CD4-positive, alpha-beta T cell (primary cell): ENCODE data around the gene CACNA1H. TPM values are rescaled to one million over a fixed set of nuclear protein-coding genes. Genes with fewer than 3 reads are reported as not detected.
A peak's percentile ranks its signal among the peaks of the same experiment; 100 is the strongest.

ENCODE experiments used
- ATAC-seq: fragments of 200-7000 bp; cut with Tn5 transposase; one replicate; pipeline ENCODE4 v1.10.0; 2022; ENCODE audit warnings: mild to moderate bottlenecking; ENCODE audit not compliant: poor library complexity
- CTCF ChIA-PET: fragments of 350-600 bp; sonication (Branson Sonifier 250); formaldehyde crosslinking; loops from one replicate; lab custom pipeline; 2021; ENCODE audit warnings: antibody characterized with exemption, inconsistent platforms; lab: Charles Lee
- POLR2A ChIA-PET: fragments of 350-600 bp; sonication (Branson Sonifier 250); formaldehyde crosslinking; loops from one replicate; lab custom pipeline; 2021; ENCODE audit warnings: antibody characterized with exemption, inconsistent platforms; lab: Charles Lee
- DNase-seq, 14 experiments: peaks; one replicate each; pipeline ENCODE4 v3.0.0-alpha.2; 2013 to 2020; ENCODE audit warnings: mixed read lengths in 2 of 14
- H3K27ac ChIP-seq, 2 donors: one replicate each; pipeline versions ENCODE4 v1.5.1 to v1.7.0; 2013; ENCODE audit warnings: low read length in 2 of 2, low read depth in 1 of 2, mild to moderate bottlenecking in 1 of 2
- H3K27me3 ChIP-seq, 2 experiments: 1 replicate in 1 of 2; 2 replicates in 1 of 2; pipeline versions ENCODE4 v1.6.1 to v1.7.0; 2013; ENCODE audit warnings: low read length in 2 of 2, control low read depth in 1 of 2, mild to moderate bottlenecking in 1 of 2, moderate library complexity in 1 of 2; ENCODE audit not compliant: insufficient read depth in 2 of 2, control insufficient read depth in 1 of 2
- H3K36me3 ChIP-seq: one replicate; pipeline ENCODE4 v1.6.1; 2013; ENCODE audit warnings: low read length, control low read depth; ENCODE audit not compliant: insufficient read depth
- H3K4me1 ChIP-seq: one replicate; pipeline ENCODE4 v1.6.1; 2013; ENCODE audit warnings: low read length, control low read depth; ENCODE audit not compliant: insufficient read depth
- H3K4me3 ChIP-seq: one replicate; pipeline ENCODE4 v1.5.1; 2013; ENCODE audit warnings: mild to moderate bottlenecking, low read length, moderate library complexity
- H3K9me3 ChIP-seq, 2 experiments: 1 replicate in 1 of 2; 2 replicates in 1 of 2; pipeline versions ENCODE4 v1.6.1 to v1.7.0; 2013; ENCODE audit warnings: low read length in 2 of 2, mild to moderate bottlenecking in 2 of 2, control low read depth in 1 of 2, moderate library complexity in 1 of 2; ENCODE audit not compliant: control insufficient read depth in 1 of 2, insufficient read depth in 1 of 2
- H3K27ac Mint-ChIP-seq: one replicate; pipeline ENCODE4 v1.8.0; 2020; ENCODE audit warnings: mixed read lengths
- H3K27me3 Mint-ChIP-seq: one replicate; pipeline ENCODE4 v1.8.0; 2021; ENCODE audit warnings: mixed read lengths
- H3K36me3 Mint-ChIP-seq: one replicate; pipeline ENCODE4 v1.8.0; 2021; ENCODE audit warnings: low read depth, mixed read lengths
- H3K4me1 Mint-ChIP-seq: one replicate; pipeline ENCODE4 v1.8.0; 2021; ENCODE audit warnings: low read depth, mixed read lengths
- H3K4me3 Mint-ChIP-seq: one replicate; pipeline ENCODE4 v1.8.0; 2020; ENCODE audit warnings: mild to moderate bottlenecking, mixed read lengths
- H3K9me3 Mint-ChIP-seq: one replicate; pipeline ENCODE4 v1.8.0; 2020; ENCODE audit warnings: mixed read lengths
- intact Hi-C, 2 experiments: fragments of 100-400 bp; cut with DNase I in 1 of 2; cut with micrococcal nuclease in 1 of 2; formaldehyde crosslinking; loops; one replicate each; pipeline versions ENCODE4 v1.15.1 to v1.9.0; 2023 to 2025; cut with DNase I, micrococcal nuclease
- total RNA-seq, 174 experiments: library from RNA in 2 of 174; stranded (reverse) in 2 of 174; gene quantifications; one replicate each; pipeline ENCODE4 v1.2.3 and lab custom pipeline; 2021 to 2026
- TF ChIP-seq, protein P1 (sequence below): fragments of 200-600 bp; IDR thresholded peaks from one replicate; pipeline ENCODE4 v1.8.0; 2022; ENCODE audit warnings: antibody characterized with exemption, mild to moderate bottlenecking

The CACNA1H gene
- total RNA-seq, 2 experiments from 2014 or later = 5.7 to 6.3 TPM

DNA sequence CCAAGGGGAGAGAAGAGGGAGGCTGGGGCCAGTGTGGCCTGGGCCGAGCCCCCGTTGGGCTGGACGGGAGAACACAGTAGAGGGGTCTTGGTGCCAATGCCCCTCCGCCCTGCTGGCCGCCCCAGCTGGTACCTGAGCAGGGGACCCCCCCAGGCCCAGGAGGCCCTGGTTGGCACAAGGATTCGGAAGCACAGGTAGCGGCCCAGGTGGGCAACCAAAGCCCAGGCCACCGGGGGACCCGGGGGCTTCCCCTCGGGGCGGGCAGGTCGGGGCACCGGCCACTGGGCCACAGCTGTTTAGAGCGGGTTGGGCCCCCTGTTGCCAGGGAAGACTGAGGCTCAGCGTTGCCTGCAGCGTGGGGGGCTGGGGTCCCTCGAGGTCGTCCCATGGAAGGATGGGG lies 28.6 kb upstream of the CACNA1H start:
- H3K9me3 Mint-ChIP-seq = no peaks in the 10 kb centered on the region
- DNase-seq (no peak), ATAC-seq (no peak)
- H3K4me1 Mint-ChIP-seq = no peaks in the 10 kb centered on the region
- H3K27ac ChIP-seq = no peak overlapping the region
- ChIA-PET POLR2A (no interaction called here), CTCF (no interaction called here)
- H3K36me3 Mint-ChIP-seq = no peaks in the 10 kb centered on the region
- H3K4me3 ChIP-seq = no peak overlapping the region
- no peaks in the 10 kb centered on the region for H3K27me3 Mint-ChIP-seq
- H3K9me3 ChIP-seq = peaks cover 0 to 7% of the 10 kb centered on the region in 2 experiments
- no peaks in the 10 kb centered on the region for H3K36me3 ChIP-seq
- TF ChIP-seq, protein P1, sequence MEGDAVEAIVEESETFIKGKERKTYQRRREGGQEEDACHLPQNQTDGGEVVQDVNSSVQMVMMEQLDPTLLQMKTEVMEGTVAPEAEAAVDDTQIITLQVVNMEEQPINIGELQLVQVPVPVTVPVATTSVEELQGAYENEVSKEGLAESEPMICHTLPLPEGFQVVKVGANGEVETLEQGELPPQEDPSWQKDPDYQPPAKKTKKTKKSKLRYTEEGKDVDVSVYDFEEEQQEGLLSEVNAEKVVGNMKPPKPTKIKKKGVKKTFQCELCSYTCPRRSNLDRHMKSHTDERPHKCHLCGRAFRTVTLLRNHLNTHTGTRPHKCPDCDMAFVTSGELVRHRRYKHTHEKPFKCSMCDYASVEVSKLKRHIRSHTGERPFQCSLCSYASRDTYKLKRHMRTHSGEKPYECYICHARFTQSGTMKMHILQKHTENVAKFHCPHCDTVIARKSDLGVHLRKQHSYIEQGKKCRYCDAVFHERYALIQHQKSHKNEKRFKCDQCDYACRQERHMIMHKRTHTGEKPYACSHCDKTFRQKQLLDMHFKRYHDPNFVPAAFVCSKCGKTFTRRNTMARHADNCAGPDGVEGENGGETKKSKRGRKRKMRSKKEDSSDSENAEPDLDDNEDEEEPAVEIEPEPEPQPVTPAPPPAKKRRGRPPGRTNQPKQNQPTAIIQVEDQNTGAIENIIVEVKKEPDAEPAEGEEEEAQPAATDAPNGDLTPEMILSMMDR = no peak
- no peak overlapping the region for H3K27ac Mint-ChIP-seq
- intact Hi-C loops = no loop called here
- no peak overlapping the region for H3K4me3 Mint-ChIP-seq
- no peaks in the 10 kb centered on the region for H3K27me3 ChIP-seq
- peaks cover 8% of the 10 kb centered on the region for H3K4me1 ChIP-seq

DNA sequence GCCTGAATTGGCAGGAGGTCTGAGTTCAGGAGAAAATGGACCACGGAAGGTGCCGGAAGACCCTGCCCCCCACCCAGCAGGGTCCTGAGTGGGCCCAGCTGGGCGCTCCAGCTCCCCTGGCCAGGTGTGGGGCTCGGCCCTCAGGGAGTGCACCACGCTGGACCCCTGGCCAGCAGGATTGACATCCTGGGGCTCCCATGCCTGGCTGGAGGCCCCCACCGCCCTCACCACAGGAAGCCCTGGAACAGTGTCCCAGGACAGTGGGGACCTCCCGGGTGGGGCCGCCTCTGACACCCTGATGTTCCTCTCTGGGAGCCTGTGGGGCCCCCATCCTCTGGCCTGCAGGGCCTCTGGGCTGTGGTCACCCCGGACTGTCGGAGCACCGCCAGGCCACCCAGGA lies 28.1 kb upstream of the CACNA1H start:
- Mint-ChIP-seq H3K4me3 (no peak overlapping the region), H3K36me3 (no peaks in the 10 kb centered on the region), H3K4me1 (no peaks in the 10 kb centered on the region), H3K9me3 (no peaks in the 10 kb centered on the region), H3K27ac (no peak overlapping the region), H3K27me3 (no peaks in the 10 kb centered on the region)
- H3K27ac ChIP-seq = no peak overlapping the region
- ChIA-PET CTCF (no interaction called here), POLR2A (no interaction called here)
- ATAC-seq = no peak
- no peak for DNase-seq
- no peaks in the 10 kb centered on the region for H3K36me3 ChIP-seq
- peaks cover 8% of the 10 kb centered on the region for H3K4me1 ChIP-seq
- intact Hi-C loops = no loop called here
- H3K9me3 ChIP-seq = peaks cover 0 to 9% of the 10 kb centered on the region in 2 experiments
- H3K4me3 ChIP-seq = no peak overlapping the region
- no peaks in the 10 kb centered on the region for H3K27me3 ChIP-seq
- TF ChIP-seq, protein P1 = no peak

DNA sequence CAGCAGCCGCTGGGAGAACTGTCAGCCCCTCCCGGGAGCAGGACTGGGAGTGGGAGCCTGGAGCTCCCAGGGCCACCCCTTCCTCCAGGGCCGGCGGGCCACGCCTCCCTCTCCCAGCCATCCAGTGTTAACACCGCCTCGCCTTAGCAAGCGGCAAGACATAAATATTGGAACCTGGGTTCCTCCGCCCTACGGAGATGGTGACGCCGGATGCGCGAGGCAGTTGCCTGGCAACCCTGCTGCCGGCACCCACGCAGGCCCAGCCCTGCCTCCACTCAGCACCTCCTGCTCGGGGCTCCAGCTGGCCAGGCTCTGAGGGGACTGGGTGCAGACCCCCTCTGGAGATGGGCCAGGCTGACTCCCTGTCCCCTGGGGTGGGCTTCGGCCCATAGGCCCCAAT lies 27.4 kb upstream of the CACNA1H start:
- peaks cover 8% of the 10 kb centered on the region for H3K4me1 ChIP-seq
- H3K4me3 ChIP-seq = no peak overlapping the region
- H3K4me1 Mint-ChIP-seq = no peaks in the 10 kb centered on the region
- ChIA-PET POLR2A (no interaction called here), CTCF (no interaction called here)
- peaks cover 0 to 16% of the 10 kb centered on the region in 2 experiments for H3K9me3 ChIP-seq
- DNase-seq = peak in 3 of 14 experiments; percentile 6 to 21 (median 18)
- no peaks in the 10 kb centered on the region for H3K27me3 Mint-ChIP-seq
- no peaks in the 10 kb centered on the region for H3K36me3 Mint-ChIP-seq
- no peaks in the 10 kb centered on the region for H3K9me3 Mint-ChIP-seq
- no peaks in the 10 kb centered on the region for H3K36me3 ChIP-seq
- TF ChIP-seq, protein P1 = no peak
- ATAC-seq = peak; percentile 72
- intact Hi-C loops = no loop called here
- no peaks in the 10 kb centered on the region for H3K27me3 ChIP-seq
- H3K4me3 Mint-ChIP-seq = no peak overlapping the region
- H3K27ac ChIP-seq = no peak overlapping the region
- H3K27ac Mint-ChIP-seq = no peak overlapping the region
